Measurements from ENCODE around the gene KIAA1671.

Gene KIAA1671

DNA sequence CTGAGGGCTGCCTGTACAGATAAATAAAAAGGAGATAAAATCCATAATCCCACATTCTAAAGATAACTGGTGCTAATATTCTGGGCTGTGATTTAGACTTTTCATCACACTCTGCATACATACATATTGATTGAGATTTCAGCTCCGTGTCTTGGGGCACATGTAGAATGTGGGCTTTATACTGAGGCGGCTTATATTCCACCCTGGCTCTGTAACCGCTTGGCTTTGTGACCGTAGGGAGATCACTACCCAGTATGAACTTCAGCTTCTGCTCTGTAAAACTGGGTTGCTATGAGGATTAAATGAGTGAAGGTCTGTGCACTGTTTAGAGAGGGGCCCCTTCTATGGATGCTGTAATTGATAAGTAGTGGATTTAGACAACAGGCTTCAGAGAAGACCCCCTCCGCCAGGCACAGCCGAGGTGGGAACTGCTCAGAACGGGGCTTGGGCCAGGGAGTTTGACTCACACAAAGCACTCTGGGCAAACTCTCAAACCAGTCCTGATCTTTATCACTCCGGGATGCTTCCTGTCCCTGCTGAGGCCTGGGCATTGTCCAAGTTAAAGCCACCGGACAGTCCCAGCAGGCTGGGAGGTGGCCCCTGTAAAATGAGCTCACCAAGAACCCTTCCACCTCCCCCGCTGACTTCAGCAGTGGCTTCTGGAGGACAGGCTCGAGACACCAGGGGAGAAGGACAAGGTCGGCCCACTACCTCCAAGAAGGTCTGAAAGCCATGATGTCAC lies 17.2 kb downstream of the KIAA1671 start:
- peak overlapping the region; percentile 84 for H3K27ac ChIP-seq
- DNase-seq (ENCODE audit: low spot score) = no peak
- POLR2A ChIA-PET (ENCODE audit: low non-redundant PET) = no interaction called here
- TF ChIP-seq, protein P1, sequence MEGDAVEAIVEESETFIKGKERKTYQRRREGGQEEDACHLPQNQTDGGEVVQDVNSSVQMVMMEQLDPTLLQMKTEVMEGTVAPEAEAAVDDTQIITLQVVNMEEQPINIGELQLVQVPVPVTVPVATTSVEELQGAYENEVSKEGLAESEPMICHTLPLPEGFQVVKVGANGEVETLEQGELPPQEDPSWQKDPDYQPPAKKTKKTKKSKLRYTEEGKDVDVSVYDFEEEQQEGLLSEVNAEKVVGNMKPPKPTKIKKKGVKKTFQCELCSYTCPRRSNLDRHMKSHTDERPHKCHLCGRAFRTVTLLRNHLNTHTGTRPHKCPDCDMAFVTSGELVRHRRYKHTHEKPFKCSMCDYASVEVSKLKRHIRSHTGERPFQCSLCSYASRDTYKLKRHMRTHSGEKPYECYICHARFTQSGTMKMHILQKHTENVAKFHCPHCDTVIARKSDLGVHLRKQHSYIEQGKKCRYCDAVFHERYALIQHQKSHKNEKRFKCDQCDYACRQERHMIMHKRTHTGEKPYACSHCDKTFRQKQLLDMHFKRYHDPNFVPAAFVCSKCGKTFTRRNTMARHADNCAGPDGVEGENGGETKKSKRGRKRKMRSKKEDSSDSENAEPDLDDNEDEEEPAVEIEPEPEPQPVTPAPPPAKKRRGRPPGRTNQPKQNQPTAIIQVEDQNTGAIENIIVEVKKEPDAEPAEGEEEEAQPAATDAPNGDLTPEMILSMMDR (conservative IDR thresholded peaks at IDR 0.05; ENCODE audit: low read depth) = no peak
- CTCF ChIA-PET = no interaction called here

DNA sequence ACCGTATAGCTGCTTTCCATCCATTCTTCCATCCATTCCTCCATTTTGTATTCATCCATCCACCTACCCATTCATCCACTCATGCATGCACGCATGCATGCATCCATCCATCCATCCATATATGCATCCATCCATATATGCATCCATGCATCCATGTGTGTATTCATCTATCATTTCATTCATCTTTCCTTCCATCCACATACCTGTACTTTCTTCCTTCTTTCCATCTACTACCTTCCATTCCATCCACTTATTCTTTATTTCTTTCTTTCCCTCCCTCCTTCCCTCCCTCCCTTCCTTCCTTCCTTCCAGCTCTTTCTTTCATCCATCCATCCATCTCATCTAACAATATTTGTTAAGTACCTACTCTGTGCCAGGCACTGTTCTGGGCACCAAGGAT lies 19.9 kb downstream of the KIAA1671 start:
- no peak for DNase-seq (ENCODE audit: low spot score)
- peak overlapping the region; percentile 99 for H3K27ac ChIP-seq
- TF ChIP-seq, protein P1 (conservative IDR thresholded peaks at IDR 0.05; ENCODE audit: low read depth) = no peak
- ChIA-PET CTCF (no interaction called here), POLR2A (ENCODE audit: low non-redundant PET) (no interaction called here)

DNA sequence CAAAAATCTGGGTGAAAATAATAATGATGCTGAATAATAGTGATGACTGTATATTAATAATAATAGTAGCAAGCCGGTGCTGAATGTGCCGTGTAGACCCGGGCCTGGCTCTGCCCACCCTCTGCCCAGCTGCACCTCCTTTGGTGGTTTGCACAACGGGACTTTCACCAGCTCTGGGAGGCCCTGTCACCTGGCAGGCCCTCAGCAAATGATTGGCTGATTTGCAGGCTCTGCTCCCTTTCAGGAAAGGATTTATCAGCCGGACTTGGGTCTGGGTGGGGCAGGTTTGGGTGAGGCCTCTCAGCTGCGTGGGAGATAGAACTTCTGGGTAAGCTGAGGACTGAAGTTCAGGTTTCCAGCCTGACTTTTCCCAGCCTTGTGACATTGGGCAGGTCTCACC lies 21.4 kb downstream of the KIAA1671 start:
- CTCF ChIA-PET = interaction anchor here (0.6 kb wide), 1 partner anchor 137 kb away, joined by 3 read pairs; no protein-coding TSS in a partner anchor
- peak overlapping the region; percentile 99 for H3K27ac ChIP-seq
- POLR2A ChIA-PET (ENCODE audit: low non-redundant PET) = interaction anchor here (0.5 to 1.8 kb wide), 2 partner anchors 11 to 12 kb away, joined by 3 to 5 read pairs; no protein-coding TSS in a partner anchor
- TF ChIP-seq, protein P1 (conservative IDR thresholded peaks at IDR 0.05; ENCODE audit: low read depth) = no peak
- no peak for DNase-seq (ENCODE audit: low spot score)

DNA sequence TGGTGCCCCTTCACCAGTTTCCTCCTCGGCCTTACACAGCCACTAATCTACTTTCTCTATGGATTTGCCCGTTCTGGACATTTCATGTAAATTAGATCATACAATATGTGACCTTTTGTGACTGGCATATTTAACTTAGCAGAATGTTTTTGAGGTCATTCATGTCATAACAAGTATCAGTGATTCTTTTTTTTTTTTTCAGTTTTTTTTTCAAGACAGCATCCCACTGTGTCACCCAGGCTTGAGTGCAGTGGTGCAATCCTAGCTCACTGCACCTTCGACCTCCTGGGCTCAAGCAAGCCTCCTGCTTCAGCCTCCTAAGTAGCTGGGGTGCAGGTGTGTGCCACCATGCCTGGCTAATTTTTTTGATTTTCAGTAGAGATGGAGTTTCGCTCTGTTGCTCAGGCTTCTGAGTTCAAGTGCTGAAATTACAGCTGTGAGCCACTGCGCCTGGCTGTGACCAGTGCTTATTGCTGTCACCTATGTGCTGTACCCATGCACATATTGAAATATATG lies 22.7 kb downstream of the KIAA1671 start:
- POLR2A ChIA-PET (ENCODE audit: low non-redundant PET) = interaction anchor here (0.5 to 1.8 kb wide), 2 partner anchors 11 to 13 kb away, joined by 3 read pairs; no protein-coding TSS in a partner anchor
- no peak for DNase-seq (ENCODE audit: low spot score)
- CTCF ChIA-PET = no interaction called here
- TF ChIP-seq, protein P1 (conservative IDR thresholded peaks at IDR 0.05; ENCODE audit: low read depth) = no peak
- H3K27ac ChIP-seq = peak overlapping the region; percentile 99

DNA sequence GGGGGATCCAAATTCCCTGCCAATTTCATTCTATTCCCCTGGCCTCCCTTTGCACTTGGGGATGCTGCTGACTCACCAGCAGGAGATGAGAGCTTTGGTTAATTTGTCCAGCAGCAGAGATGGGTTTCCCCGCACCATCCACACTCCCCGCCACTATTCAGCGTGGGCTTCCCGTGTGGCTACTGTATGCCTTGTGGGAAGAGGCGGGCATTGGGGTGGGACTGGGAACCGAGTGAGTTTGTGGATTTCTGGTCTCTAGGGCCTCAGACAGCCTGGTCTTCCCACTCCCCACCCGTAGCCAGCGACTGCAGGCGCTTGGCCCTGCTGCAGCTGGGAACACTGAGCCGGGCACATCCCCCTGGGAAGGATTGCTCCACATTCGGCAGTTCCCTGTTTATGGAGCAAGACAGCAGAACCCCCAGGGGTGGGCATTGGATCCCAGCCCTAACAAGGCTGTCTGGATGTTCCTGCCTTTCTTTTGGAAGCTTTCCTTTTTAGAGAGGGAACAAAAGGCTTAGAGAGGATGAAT lies 23.4 kb downstream of the KIAA1671 start:
- DNase-seq (ENCODE audit: low spot score) = no peak
- POLR2A ChIA-PET (ENCODE audit: low non-redundant PET) = interaction anchor here (0.5 kb wide), 1 partner anchor 14 kb away, joined by 3 read pairs; no protein-coding TSS in a partner anchor
- TF ChIP-seq, protein P1 (conservative IDR thresholded peaks at IDR 0.05; ENCODE audit: low read depth) = no peak
- CTCF ChIA-PET = interaction anchor here (0.6 kb wide), 1 partner anchor 76 kb away, joined by 4 read pairs; no protein-coding TSS in a partner anchor
- H3K27ac ChIP-seq = peak overlapping the region; percentile 99

DNA sequence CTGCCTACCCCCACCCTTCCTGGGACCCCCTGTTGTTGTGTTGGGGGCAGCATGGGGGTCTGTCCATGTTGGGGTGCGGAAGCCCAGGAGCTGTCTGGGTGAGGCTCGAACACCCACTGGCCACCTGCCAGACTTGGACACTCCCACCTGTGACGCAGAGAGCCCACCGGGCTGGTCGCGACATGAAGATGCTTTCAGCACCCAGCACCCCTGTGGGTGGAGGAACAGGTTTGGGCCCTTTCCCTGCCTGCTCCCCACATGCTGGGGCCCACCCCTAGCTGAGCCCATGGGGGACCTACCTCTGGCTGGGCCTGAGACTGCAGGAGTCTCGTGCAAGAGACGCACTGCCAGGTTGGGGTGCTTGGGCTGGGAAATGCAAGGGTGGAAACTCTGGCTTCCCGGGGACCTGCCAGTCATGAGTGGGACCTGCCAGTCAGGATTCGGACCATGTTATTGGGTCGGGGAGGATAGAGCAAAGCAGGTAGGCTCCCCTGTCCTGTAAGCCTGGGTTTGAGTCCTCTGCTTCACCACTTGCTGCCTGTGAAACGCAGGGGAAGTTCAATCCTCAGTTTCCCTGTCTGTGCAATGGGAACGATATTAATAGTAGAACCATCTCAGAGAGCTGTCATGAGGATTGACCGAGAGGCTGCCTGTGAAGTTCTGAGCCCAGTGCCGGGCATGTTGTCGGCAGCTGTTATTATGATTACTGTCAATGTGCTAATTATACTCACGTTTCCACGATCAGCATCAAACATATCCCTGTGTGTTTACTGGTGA lies 24.1 kb downstream of the KIAA1671 start:
- TF ChIP-seq, protein P1 (conservative IDR thresholded peaks at IDR 0.05; ENCODE audit: low read depth) = no peak
- H3K27ac ChIP-seq = peak overlapping the region; percentile 99
- ChIA-PET POLR2A (ENCODE audit: low non-redundant PET) (interaction anchor here (0.5 kb wide), 1 partner anchor 19 kb away, joined by 10 read pairs; no protein-coding TSS in a partner anchor), CTCF (no interaction called here)
- no peak for DNase-seq (ENCODE audit: low spot score)
